Measurements from ENCODE around the gene UGT1A10.

The UGT1A10 gene

DNA sequence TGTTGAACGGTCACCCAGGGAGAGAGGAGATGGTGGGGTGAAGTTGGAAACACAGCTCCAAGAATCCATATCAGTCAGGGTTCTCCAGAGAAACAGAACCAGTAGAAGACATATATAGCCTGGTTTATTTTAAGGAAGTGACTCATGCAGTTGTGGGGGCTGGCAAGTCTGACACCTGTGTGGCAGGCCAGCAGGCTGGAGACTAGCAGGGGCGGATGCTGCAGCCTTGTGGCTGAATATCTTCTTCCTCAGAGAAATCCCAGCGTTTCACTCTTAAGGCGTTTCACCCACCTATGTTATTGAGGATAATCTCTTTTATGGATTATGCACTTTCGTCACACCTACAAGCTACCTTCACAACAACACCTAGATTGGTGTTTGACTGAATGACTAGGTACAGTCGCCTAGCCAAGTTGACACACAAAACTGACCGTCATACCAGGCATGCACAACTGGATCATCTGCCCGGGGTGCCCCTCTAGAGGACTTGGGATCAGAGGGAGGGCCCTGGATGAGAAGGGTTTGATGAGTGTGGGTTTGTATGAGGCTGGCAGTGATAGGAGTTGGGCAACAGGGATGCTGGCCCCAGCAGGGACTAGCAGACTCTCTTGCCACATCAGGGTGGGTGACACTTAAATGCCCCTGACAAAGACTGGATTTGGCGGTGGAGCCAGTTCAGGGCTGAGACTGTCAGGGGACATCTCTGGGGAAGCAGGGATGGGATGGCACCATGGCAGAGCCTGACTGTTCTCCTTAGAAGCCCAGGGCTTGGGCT is 165.3 kb downstream of the UGT1A10 start:
- H3K9me3 Mint-ChIP-seq = no peaks in the 10 kb centered on the region
- H3K27ac Mint-ChIP-seq = no peak overlapping the region
- no peaks in the 10 kb centered on the region for H3K36me3 Mint-ChIP-seq (ENCODE audit: low read depth)
- peaks cover 7% of the 10 kb centered on the region for H3K27me3 Mint-ChIP-seq (ENCODE audit: low read depth)
- no peaks in the 10 kb centered on the region for H3K4me1 Mint-ChIP-seq (ENCODE audit: low read depth)
- H3K4me3 Mint-ChIP-seq = no peak overlapping the region

DNA sequence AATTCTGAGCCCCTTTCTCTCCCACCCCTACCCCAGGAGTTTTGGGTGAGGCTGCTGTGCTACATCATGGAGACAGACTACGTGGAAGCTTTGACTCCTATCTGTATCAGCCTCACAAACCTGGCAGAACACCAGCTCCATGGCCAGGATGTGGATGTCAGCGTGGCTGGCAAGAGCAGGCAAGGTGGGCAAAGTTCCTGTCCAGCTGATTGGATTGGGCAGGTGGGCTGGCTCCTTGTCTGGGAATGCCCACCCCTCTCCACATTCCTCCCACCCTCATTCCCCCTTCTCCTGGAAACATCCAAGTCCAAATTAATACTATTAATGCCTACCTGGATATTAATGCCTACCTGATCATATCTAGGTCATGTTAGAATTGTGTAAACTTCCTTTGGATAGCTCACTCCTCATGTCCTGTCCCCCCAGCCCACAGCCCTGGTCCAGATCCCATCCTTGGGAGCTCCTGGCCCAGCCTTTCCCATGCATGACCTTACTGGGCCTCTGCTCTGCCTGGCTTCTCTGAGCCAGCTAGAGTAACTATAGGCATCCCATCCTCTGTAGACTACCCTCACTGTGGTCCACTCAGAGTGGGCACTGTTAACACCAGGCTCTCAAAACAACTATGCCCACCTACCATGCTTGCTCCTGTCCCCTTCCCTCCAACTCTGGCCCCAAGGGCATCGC is 166.0 kb downstream of the UGT1A10 start:
- H3K9me3 Mint-ChIP-seq = no peaks in the 10 kb centered on the region
- peaks cover 7% of the 10 kb centered on the region for H3K27me3 Mint-ChIP-seq (ENCODE audit: low read depth)
- no peaks in the 10 kb centered on the region for H3K36me3 Mint-ChIP-seq (ENCODE audit: low read depth)
- H3K27ac Mint-ChIP-seq = no peak overlapping the region
- H3K4me1 Mint-ChIP-seq (ENCODE audit: low read depth) = no peaks in the 10 kb centered on the region
- no peak overlapping the region for H3K4me3 Mint-ChIP-seq

DNA sequence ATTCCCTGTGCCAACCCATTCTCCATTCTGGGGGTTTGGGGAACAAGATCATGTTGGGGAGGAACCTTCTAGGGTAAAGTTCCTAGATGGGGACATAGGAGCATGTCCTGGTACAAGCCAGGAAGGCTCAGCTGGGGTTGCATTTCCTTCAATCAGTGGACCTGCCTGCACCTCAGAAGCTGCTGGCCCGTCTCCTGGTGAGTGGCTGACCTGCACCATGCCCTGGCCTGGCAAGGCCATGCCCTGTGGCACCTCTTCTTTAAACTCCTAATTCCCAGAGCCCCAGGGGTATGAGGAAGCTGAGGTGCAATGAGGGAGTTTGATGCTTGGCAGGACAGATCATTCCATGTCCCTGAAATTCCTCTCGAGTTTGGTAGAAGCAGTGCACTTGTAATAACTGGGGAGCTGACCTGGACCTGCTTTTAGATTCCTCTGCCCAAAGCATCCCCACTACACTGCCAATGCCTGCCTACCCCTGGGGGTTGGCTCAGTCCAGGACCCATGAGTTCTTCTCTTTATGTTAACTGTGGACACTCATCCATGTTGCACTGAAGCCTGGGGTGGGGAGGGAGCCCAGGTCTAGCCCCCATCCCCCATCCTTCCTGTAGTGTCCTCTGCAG is 167.2 kb downstream of the UGT1A10 start:
- H3K36me3 Mint-ChIP-seq (ENCODE audit: low read depth) = no peaks in the 10 kb centered on the region
- no peaks in the 10 kb centered on the region for H3K9me3 Mint-ChIP-seq
- no peak overlapping the region for H3K27ac Mint-ChIP-seq
- H3K4me1 Mint-ChIP-seq (ENCODE audit: low read depth) = no peaks in the 10 kb centered on the region
- H3K27me3 Mint-ChIP-seq (ENCODE audit: low read depth) = peaks cover 7% of the 10 kb centered on the region
- no peak overlapping the region for H3K4me3 Mint-ChIP-seq

DNA sequence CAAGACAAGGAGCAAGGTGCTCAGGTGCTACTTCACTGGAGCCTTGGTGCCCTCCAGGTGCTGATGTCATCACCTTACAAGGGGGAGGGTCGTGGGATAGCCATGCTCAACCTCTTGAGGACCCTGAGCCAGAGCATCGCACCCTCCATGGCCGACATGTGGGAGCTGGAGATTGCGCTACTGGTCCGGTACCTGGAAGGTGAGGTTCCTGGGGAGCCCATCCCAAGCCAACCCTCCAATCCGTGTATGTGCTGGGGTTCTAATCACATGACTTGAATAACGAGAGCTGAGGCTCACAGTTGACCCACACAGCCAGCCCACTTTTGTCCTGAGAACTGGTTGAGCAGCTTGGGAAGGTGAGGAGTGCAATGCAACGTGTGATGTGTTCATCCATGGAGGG is 167.7 kb downstream of the UGT1A10 start:
- Mint-ChIP-seq H3K4me3 (no peak overlapping the region), H3K27me3 (ENCODE audit: low read depth) (peaks cover 7% of the 10 kb centered on the region), H3K36me3 (ENCODE audit: low read depth) (no peaks in the 10 kb centered on the region), H3K27ac (no peak overlapping the region), H3K4me1 (ENCODE audit: low read depth) (no peaks in the 10 kb centered on the region), H3K9me3 (no peaks in the 10 kb centered on the region)

DNA sequence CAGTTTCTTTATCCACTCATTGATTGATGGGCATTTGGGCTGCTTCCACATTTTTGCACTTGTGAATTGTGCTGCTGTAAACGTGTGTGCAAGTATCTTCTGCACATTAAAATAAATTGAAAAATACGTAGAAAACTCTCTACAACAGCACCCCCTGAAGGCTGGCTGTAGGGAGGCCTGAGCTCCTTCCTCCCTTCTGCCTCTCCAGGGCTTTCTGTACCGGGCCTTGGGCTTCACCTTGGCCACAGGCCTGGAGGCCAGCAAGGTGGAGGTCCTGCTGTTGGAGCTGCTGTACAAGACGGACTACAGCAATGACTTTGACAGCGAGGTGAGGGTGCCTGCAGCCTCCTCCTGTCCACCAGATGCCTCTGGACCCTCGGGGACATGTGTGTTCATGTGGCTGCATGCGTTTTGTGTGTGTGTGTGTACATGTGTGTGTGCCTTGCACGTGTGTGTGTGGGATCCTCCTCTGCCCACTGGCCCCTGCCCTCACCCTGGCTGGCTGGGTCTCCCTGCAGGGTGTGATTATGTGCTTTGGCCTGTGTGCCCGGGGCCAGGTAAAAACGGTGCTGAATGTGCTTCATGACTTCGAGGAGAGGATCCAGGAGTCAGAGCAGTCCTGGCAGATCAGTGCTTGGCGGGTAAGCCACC is 171.1 kb downstream of the UGT1A10 start:
- Mint-ChIP-seq H3K4me3 (no peak overlapping the region), H3K36me3 (ENCODE audit: low read depth) (no peaks in the 10 kb centered on the region), H3K27me3 (ENCODE audit: low read depth) (peaks cover 7% of the 10 kb centered on the region), H3K9me3 (no peaks in the 10 kb centered on the region), H3K4me1 (ENCODE audit: low read depth) (no peaks in the 10 kb centered on the region), H3K27ac (no peak overlapping the region)

DNA sequence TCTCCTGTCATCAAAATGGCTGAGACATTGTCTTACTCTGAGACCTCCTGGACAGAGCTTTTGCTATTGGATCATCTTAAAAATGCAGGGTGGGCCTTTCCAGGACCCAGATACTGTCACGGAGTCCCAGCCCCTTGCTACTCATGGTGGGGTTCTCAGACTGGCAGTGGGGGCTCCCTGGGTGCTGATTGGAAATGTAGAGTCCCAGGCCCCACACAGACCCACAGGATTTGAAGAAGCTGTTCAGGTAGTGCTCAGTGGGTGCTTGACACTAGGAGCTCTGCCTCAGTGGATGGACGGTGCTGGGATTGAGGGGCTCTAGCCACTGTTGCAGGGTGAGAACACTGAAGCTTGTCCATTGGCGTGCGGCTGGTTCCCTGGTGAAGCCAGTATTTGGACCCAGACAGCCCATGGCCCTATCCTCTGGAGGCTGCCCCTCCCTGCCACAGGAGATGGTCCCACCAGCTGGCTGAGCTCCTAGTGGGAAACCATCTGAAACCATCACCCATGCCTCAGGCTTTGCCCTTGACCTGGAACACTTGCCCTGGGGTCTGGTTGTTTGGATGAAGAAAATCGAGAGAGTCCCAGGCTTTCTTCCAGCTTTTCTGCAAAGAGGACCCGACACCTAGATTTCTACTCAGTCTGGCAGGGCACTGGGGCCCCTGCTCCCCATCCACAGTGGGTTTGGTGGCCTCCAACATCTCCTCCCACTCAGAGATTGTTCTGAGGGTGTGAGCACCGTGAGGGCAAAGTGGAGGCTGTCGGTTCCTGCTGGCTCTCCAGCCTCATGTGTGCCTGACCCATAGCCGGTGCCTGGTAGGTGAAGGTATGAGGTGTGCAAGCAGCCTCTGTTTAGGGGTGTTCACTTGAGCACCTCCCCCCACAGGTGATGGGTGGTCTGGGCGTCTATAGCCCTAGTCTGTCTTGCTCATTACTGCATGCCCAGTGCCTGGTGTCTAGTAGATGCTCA is 172.0 kb downstream of the UGT1A10 start:
- Mint-ChIP-seq H3K27me3 (ENCODE audit: low read depth) (peaks cover 7% of the 10 kb centered on the region), H3K4me1 (ENCODE audit: low read depth) (no peaks in the 10 kb centered on the region), H3K4me3 (no peak overlapping the region), H3K27ac (no peak overlapping the region), H3K36me3 (ENCODE audit: low read depth) (no peaks in the 10 kb centered on the region), H3K9me3 (no peaks in the 10 kb centered on the region)

DNA sequence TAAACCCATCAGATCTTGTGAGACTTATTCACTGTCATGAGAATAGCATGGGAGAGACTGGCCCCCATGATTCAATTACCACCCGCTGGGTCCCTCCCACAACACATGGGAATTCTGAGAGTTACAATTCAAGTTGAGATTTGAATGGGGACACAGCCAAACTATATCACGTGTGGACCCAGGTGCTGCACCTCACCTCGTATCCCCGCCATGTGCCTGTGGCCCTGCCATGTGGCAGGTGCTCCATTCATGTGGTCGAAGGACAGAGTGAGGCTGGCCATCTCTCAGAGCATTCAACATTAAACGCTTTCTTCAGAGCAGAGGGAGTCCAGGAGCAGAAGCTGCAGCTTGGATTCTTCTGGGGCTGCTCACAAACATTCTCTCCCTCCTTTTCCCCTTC is 174.1 kb downstream of the UGT1A10 start:
- Mint-ChIP-seq H3K4me1 (ENCODE audit: low read depth) (no peaks in the 10 kb centered on the region), H3K27ac (no peak overlapping the region), H3K27me3 (ENCODE audit: low read depth) (peaks cover 6% of the 10 kb centered on the region), H3K36me3 (ENCODE audit: low read depth) (no peaks in the 10 kb centered on the region), H3K4me3 (no peak overlapping the region), H3K9me3 (no peaks in the 10 kb centered on the region)

DNA sequence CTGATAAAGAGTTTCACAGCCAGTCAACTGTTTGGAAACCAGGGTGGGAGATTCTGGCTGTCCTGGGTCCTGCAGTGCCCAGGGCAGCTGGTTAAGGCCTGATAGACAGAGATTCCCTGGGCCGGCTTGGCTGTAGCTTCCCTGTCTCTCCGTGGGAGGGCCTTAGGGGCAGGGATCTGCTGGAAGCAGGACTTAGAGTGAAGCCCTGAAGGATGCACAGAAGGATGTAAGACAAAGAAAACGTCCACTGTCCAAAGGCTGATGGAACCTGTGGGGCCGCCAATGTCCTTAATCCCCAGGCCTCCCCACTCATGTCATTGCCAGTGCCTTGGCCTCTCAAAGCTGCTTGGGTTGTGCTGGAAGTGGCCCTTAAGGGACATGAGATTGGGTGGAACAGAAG is 174.8 kb downstream of the UGT1A10 start:
- Mint-ChIP-seq H3K4me3 (no peak overlapping the region), H3K36me3 (ENCODE audit: low read depth) (no peaks in the 10 kb centered on the region), H3K9me3 (no peaks in the 10 kb centered on the region), H3K27ac (no peak overlapping the region), H3K4me1 (ENCODE audit: low read depth) (no peaks in the 10 kb centered on the region), H3K27me3 (ENCODE audit: low read depth) (no peaks in the 10 kb centered on the region)

DNA sequence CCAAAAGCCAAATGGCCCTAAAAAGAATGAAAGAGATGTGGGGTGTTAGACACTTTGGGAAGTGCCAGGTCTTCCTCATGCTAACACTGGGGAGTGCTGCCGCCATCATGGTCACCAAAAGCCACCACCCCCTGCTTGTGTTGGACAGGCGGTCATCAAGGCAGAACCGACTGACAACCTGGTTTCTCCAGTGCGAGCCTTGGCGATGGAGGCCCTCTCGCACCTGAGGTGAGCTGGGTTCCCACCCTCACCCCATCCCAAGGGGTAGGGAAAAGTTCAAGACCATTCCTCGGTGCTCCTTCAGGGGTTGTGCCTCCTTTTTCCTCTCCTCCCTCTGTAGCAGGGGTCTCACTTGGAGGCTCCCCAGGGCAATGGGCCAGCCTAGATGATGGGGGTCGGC is 175.5 kb downstream of the UGT1A10 start:
- no peak overlapping the region for H3K27ac Mint-ChIP-seq
- H3K4me1 Mint-ChIP-seq (ENCODE audit: low read depth) = no peaks in the 10 kb centered on the region
- no peak overlapping the region for H3K4me3 Mint-ChIP-seq
- no peaks in the 10 kb centered on the region for H3K36me3 Mint-ChIP-seq (ENCODE audit: low read depth)
- no peaks in the 10 kb centered on the region for H3K27me3 Mint-ChIP-seq (ENCODE audit: low read depth)
- H3K9me3 Mint-ChIP-seq = no peaks in the 10 kb centered on the region

DNA sequence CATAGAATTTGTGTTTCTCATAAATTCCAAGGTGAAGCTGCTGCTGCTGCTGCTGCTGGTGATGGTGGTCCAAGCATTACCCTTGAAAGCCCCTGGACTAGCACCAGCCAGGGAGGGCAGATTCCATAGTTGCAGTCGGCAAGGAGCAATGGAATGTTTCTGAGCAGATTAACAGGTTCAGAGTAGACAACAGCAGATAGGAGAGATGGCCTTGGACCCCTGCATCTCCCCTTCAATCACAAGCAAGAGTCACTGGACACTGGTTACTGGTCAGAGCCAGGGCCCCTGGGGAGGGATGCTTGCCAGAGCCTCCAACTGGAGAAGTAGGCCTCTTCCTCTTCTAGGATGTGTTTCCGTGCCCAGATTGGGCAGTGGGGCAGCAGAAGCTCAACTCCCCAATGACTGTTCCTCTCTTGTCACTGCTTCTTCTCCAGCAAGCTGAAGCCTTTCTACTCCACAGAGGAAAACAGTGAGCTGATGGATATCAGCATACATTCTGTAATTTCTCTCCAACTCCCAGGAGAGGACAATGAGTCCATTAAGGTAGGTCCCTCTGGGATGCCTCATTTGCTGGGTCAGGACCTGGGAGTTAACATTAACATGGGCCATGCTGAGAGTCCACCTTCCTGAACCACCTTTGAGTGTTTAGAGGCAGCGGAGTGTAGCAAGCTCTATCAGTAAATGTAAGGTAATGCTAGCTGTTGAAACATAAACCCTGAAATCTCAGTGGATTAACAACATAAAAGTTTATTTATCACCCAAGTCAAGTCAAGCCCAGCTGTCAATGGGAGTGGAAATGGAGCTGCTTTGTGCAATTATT is 177.2 kb downstream of the UGT1A10 start:
- no peaks in the 10 kb centered on the region for H3K27me3 Mint-ChIP-seq (ENCODE audit: low read depth)
- no peaks in the 10 kb centered on the region for H3K36me3 Mint-ChIP-seq (ENCODE audit: low read depth)
- H3K9me3 Mint-ChIP-seq = no peaks in the 10 kb centered on the region
- no peaks in the 10 kb centered on the region for H3K4me1 Mint-ChIP-seq (ENCODE audit: low read depth)
- H3K27ac Mint-ChIP-seq = no peak overlapping the region
- no peak overlapping the region for H3K4me3 Mint-ChIP-seq

DNA sequence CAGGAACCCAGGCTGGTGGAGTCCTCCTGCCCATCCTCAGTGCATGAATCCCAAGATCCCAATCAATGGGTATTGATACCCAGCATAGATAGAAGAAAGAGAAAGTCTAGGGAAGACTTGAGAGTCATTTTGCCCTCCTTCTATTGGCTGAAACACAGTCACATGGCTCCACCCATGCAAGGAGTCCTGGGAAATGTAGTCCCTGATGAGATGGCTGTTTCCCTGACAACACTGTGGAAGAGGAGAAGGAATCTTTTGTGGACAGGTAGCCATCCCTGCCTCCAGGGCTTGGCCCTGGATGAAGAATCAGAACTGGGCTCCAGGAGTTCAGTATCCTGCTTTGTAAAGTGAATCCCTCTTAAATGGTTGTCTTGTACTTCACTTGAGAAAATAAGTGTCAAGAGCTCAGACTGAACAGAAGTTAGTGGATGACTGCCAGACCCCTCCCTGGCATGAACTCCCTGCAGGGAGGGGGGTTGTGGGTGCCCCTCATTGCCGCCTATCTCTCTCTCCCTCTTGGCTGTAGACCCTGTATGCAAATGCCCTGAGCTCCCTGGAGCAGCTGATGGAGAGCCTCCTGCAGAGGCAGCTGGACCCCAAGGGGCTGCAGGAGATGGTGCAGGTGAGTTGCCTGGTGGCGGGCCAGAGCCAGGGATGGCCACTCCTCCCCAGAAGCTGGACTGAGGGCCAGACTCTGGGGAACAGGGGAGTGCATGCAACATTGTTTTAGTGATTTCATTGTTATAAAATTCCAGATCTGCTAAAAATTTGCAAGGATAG is 178.0 kb downstream of the UGT1A10 start:
- H3K36me3 Mint-ChIP-seq (ENCODE audit: low read depth) = no peaks in the 10 kb centered on the region

DNA sequence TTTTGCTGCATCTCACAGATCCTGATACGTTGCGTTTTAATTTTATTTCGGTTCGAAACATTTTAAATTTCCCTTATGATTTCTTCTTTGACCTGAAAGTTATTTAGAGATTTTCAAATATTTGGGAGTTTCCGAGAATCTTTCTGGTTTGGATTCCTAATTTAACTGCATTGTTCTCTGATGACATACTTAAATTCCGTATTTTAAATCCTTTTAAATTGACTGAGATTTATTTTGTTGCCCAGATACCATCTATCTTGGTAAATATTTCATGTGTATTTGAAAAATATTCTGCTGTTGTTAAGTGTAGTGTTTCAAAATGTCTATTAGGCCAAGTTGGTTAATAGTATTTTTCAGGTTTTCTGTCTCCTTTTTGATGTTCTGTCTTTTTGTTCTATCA is 179.6 kb downstream of the UGT1A10 start:
- Mint-ChIP-seq H3K27ac (no peak overlapping the region), H3K36me3 (ENCODE audit: low read depth) (no peaks in the 10 kb centered on the region), H3K9me3 (no peaks in the 10 kb centered on the region), H3K4me3 (no peak overlapping the region), H3K4me1 (ENCODE audit: low read depth) (no peaks in the 10 kb centered on the region), H3K27me3 (ENCODE audit: low read depth) (no peaks in the 10 kb centered on the region)

More for the DNA sequence above, 178.0 kb downstream of the UGT1A10 start:
- Mint-ChIP-seq H3K9me3 (no peaks in the 10 kb centered on the region), H3K27me3 (ENCODE audit: low read depth) (no peaks in the 10 kb centered on the region), H3K4me3 (no peak overlapping the region), H3K4me1 (ENCODE audit: low read depth) (no peaks in the 10 kb centered on the region), H3K27ac (no peak overlapping the region)

DNA sequence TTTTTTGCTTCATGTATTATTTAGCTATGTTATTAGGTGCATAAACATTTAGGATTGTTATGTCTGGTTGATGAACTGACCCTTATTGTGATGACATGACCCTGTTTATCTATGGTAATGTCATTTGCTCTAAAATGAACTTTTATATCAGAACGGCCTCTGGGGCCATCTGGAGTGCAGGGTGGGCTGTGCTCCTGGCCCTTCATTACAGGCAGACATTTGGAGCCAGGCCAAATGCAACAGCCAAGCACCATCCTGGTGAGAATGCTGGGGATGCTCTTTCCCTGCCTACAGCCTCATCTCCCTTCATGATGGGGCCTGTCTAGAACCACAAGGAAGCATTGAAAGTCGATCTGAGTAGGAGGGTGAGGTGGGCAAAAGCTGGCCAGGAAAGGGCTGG is 180.1 kb downstream of the UGT1A10 start:
- Mint-ChIP-seq H3K9me3 (no peaks in the 10 kb centered on the region), H3K4me3 (no peak overlapping the region), H3K36me3 (ENCODE audit: low read depth) (no peaks in the 10 kb centered on the region), H3K4me1 (ENCODE audit: low read depth) (no peaks in the 10 kb centered on the region), H3K27me3 (ENCODE audit: low read depth) (no peaks in the 10 kb centered on the region), H3K27ac (no peak overlapping the region)

Measured in T-helper 1 cell treated with Interleukin-12 subunit alpha and Interleukin-12 subunit beta and Interleukin-4 antibody, amounts not matched to agents 30 μg/mL and 1 μg/mL, for 36 hours (primary cell).